Stimulated activated CD8-positive, alpha-beta memory T cell treated with anti-CD3 and anti-CD28 coated beads, Interleukin-12 subunit alpha, Interleukin-12 subunit beta, amount 100 ng/mL, for 4 hours (primary cell): ENCODE results near the gene FEM1B.

Source experiments
- DNase-seq: peaks from one replicate; pipeline ENCODE4 v3.0.0-alpha.2; 2020; ENCODE audit warnings: low read depth

The FEM1B gene

DNA sequence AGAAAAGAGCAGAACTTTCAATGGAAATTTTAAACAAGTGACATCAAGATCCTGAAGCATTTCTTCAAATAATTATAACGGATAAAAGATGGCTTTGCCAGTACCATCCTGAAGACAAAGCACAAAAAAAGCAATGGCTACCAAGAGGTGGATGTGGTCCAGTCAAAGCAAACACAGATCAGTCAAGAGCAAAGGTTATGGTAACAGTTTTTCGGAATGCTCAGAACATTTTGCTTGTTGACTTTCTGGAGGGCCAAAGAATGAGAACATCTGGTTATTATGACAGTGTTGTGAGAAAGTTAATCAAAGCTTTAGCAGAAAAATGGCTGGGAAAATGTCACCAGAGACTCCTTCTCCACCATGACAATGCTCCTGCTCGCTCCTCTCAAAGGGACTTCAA, 31.5 kb downstream of the FEM1B start:
- DNase-seq = no peak

DNA sequence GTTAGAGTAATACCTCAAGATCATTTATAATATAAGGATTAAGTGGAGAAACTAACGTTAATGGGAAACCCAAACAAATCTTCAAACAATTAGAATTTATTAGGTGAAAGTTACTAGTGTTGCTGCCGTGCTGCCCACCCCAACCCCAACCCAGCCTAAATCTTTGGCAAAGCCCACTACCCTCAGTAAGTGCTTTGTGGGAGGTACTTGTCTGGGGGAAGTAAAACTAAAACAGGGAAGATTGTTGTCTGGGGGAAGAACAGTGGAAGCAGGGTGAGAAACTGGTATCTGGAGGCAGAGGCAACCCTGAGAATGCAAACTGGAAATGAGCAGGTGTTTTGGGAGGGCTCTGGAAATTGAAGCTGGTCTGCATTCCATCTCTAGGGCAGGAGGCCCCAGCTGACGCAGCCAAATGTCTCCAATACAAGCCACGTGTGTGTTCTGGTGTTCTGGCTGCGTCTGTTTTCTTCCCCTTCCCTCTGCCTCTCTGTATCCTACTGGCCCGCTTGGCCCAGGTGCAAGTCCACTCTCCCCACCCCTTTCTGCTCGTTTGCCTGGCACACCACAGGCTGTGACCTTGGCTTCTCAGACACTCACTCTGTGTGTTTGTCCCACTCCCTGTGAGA, 32.7 kb downstream of the FEM1B start:
- no peak for DNase-seq

DNA sequence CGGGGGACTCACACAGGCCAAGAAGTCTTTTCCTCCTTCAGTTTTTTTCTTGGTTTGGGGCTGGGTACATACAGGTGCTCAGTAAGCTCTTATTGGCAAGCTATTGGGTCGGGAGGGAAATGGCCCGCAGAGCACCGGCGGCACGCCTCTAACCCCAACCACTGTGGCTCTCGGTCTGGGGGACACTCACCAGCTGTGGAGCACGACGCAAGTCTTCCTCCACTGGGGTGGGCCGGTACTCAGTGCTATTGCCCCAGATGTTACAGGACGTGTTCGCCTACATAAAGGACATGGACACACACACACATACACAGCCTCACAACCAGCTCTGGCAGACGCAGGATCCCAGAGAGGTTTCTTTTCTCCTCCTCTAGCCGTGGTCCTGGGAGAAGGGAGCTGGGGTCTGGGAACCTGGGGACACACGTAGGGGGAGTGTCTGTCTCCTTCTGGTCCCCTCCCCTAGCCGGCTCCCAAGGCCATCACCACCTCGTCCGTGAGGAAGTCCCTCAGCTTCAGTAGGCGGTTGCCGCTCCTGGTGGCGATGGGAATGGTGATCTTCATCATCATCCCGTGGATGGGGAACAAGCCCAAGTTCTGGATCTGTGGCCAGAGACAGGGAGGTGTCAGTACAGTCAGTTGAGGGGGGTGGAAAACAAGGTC, 33.4 kb downstream of the FEM1B start:
- no peak for DNase-seq

DNA sequence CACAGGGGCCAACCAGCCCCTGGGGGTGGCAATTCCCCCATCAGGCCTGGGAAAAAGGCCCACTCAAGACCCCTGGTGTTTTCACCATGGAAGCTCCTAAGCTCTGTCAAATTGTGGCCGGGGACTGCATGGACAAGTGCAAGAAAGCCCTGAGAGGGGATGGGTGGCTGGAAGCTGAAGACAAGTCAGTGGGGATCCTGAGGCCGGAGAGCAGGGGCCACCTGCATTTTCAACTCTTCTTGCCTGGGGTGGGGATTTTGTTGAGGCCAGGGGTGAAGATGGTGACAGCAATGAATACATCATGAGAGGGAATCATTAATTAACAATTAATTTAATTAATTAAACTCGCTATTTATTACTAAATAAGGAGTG, 33.9 kb downstream of the FEM1B start:
- DNase-seq = no peak

DNA sequence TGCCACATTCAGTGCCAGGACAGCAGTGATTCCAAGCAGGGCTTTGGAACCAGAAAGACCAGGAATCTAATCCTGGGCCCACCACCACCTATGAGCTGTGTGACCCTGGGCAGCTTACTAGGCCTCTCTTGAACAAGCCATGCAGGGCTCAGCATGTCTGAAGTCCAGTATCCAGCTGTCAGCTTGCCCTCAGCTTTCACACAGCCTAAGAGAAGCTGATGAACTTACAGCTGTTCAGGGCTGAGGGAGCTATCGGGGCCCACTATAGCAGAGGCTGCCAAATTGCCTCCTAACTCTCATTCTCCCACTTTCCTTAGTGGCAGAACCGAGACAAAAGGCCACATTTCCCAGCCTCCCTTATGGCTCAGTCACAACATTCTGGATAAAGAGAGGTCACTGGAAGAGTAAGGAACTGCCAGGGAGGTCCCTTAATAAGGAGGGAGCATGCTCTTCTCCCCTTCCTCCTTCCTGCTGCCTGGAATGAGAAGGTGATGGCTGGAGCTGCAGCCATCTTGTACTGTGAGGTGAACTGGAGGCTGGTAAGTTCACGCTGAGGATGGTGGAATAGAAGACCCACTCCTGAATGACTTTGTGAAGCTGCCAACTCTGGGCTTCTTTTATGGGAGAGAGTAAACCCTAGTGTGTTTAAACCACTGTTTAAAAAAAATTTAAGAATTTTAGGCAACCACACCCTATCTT, 34.5 kb downstream of the FEM1B start:
- DNase-seq = no peak

DNA sequence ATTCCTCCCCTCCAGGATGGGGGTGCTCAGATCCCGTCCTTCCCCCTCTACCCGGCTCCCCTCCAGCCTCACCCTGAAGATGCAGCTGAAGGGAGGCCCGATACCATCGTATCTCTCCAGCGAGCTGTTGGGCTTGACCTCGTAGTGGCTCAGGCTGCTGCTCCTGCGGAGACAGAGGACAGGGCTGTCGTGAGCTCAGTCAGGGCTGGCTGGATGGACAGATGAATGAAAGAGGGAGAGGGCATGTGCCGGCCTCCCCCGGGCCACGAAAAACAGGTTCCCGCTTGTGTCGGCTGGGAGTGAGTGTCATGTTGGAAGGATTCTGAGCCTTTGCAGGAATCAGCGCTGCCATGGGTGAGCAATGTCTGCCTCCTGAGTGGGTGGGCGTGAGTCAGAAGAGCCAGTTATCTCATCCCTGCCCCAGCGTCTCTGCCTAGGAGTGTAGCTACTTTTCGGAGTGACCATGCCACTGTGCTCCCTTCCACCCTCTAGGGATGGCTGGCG, 35.2 kb downstream of the FEM1B start:
- no peak for DNase-seq

DNA sequence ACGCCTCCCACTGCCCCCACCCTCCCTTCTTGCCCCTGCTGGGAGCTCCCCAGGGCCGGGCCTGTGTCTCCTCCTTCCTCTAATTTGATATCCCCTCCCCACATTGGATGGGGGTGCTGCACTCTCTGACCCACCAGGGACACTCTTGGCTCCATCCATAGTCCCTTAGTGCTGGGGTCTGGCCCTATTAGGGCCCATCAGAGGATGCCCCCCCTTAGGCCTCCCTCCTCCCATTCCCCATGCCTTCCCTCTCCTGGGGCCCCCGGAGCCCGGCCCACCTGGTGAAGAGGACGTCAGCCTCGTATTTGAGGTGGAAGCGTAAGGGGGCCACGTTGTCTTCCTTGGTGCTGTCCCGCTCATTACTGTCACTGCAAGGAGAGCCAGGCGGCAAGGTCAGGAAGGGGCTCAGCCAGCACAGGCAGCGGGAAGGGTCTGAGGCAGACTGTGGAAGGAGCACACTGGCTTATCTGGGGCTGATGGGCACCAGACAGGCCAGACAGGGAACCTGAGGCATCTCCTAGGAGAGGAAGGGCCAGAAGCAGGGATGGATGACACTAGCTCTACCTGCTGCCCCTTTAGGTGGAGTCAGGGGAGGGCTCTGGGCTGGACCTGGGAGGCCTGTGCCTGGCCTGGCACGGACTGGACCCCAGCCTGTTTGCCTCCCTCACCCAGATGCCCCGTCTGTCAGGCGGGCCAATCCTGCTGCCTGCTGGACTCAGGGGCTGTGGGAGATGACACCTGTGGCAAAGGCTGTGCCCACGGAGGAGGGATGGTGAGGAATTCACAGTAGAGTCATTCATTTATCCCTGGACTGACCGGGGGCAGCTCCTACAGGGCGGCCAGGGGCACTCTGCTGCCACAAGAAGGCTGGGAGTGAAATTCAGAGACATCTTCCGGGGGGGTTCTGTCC, 36.2 kb downstream of the FEM1B start:
- DNase-seq = no peak

DNA sequence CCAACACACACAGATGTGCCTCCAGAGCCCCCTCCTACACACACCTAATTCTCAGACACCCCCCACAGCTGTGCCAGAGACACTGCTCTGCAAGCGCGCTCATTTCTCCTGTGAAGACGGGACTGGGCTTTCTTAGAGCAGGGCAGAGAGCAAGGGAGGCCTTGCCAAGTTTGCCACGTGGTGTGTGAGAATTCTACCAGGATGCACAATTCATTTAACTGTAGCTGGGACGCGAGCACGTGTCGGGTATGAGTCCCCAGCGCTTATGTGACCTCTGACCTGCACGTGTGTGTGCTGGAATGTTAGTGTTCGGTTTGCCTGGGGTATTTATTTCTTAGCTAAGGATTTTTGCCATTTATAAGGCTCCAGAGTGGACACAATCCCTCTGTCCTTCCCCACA, 37.0 kb downstream of the FEM1B start:
- no peak for DNase-seq

DNA sequence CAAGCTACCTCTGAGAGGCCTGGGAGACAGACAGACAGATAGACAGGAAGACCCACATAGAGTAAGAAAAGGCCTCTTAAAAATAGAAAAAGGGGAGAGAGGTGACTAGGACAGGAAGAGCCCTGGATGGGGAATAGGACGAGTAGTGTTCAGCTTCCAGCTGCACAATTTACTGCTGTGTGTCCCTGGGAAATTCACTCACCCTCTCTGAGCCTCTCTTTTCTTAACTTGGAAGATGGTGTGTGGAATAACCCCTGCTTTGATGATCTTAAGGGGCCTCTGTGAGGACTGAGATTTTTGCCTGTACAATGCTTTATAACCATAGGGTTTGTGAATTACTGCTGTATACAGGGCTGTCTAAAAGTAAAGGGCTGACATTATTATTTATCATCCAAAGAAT, 37.5 kb downstream of the FEM1B start:
- DNase-seq = no peak

DNA sequence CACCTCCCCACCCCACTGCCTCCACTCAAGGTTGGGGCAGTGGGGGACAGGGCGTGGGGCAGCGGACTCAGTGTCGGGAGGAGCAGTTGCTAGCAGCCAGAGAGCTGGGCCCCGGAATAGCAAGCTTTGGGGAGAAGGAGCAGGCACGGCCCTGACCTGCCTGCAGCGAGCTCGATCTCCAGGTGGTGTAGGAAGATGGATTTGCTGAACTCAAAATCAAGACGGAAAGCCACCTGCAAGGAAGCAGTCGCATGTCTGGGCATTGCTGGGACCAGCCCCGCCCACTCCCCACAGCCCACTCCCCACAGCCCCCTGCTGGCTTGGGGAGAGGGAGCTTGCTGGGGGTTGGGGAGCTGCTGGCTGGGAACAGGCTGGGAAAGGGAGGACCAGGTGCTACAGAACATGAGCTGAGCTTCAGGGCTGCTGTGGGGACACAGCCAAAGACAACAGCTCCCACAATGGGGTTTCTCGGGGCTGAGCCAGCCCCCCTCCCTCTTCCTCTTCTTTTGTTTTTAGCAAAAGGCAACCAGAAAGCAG, 38.0 kb downstream of the FEM1B start:
- DNase-seq = no peak

DNA sequence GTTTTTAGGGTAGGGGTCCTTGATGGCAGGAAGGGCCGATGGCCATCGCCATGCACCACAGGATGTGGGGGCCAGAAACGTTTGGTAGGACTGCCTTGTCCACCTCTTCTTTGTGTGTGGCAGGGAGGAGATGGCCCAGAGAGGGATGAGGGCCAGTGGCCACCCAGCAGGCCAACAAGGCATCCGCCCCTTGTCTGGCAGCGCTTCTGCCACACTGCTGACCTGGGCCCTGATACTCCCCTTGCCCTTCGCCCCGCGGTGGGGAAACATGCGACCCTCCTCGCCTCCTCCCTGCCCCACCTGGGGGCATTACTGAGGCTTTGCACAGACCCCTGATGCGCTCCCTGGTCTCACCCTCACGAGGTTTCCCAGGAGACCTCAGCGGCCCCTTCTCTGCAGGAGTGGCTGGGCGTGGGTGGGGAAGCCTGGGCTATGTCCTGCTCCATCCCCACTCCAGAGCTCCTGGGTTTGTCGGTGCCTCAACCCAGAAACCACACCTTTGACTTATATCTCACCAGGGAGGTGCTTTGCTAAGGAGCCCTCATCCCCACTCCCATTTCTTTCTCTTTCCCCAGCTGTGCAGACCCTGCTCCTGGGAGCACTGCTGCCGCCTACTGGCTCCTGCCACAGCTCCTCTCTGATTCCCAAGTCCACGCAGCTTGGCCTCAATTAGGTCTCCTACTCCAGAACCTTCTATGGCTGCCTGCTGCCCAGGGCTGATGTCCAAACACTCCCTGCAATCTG, 38.7 kb downstream of the FEM1B start:
- no peak for DNase-seq

DNA sequence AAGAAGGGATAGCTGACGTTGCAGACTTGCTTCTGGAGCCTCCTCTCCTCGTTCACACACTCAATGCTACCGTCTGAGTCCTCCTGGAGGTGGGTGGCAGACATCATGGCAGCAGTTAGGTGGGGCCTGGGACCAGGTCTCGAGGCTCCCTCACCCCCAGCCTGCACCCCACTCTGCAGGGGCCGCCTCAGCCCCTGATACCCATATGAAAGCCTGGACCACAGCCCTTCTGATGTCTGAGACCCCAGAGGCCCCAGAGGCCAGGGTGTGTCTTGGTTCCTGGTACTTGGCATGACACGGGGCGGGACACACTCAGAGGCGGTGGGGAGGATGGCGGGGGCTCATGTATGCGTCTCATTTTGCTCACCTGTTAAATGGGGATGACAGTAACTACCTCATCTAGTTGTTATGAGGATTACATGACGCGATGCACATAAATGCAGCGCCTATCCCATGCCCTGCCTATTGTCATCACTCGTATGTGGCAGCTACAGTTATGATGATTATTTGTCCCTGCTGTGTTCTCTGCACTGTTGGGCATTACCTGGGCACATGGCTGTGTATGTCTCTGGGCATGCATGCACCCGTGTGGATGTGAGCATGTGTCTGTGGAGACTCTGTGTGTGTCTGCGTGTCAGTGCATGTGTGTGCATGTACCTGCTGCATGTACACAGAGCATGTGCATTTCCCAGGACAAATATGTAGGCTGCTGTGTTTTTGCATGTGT, 39.9 kb downstream of the FEM1B start:
- DNase-seq = no peak

DNA sequence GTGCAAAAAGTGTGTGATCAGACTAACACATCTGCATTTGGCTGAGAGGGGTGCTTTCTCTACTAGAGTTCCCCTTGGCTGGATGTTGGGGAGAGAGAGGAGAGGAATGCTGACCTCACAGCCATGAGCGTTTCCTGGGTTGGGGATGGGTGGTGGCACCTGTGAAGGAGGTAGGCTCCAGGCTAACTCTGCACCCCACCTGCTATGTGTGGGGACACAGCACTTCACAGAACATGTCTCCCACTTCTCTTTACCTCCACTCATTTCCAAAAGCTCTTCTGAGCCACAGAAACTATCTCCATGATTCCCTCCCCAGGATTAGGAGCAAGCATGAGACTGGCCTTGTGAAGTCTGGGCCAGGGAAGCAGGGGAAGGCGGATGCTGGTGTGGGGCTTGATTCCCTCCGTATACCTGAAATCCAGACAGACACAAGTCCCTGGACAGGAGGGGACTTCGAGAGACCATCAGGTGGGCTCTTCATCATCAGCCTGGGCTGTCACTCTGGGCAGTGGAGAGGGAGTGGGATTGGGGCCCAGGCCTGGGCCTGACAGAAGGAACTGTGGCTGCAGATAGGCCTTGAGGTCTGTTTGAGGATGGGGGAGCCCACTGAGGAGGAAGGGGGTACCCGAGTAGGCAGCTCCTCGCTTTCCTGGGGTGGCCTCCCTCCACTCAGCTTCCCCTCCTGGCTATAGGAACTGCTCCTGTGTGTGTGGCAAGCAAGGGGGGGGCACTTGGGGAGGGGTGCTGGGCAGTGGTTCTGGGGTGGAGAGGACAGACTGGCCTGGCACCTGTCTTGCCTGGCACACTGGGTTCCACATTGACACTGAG, 40.7 kb downstream of the FEM1B start:
- DNase-seq = no peak

DNA sequence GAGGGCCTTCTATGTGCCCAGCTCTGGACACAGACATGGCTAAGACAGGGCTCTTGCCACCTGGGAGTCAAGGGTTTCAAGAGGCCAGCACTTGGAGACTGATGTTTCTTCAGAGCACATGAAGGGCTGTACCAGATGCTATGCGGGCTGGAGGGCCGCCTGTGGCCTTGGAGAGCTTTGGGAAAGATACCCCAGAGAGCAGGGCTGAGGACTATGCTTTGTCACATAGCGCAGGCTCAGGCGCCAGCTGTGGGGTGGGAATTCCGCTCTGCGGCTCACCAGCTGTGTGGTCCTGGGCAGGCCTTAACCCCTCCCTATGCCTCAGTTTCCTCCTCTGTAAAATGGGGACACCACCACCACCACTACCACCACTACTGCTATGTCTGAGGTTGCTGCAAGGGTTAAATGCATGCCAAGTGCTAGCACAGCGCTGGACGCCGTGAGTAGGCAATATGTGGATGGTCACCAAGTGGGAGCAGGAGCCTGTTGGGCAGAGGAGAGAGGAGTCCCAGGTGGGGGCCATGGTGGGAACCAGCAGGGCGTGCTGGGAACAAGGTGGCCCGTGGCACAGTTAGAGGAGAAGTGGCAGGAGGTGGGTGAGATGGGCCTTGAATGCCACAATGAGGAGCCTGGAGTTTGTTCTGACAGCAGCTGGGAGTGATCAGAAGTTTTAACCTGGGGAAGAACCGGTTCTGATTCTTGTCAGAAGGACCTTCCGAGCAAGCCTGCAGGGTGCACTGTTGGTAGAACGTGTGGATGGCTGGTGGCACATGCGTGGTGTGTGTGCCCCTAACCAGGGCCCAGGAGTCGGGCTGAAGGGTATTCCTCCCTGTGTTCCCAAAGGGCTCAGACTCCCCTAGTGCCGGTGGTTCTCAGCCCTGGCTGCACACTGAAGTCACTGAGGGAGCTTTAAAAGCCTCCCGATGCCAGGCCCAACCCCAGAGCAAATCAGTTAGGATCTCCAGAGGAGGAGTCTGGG, 41.7 kb downstream of the FEM1B start:
- DNase-seq = no peak

DNA sequence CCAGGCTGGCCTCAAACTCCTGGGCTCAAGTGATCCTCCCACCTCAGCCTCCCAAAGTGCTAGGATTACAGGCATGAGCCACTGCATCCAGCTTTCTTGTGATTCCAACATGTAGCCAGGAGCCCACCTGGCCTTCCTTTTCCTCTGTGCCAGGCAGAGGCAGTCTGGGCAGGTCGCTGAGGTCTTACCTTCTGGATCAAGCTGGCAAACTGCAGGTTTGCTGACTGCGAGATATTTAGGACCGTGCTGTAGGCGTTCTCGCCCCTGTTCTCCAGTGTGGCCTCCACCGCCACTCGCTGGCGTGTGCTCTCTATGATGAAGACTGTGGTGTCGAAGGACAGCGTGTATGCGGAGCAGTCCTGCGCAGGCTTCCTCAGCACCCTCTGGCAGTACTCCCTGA, 42.5 kb downstream of the FEM1B start:
- no peak for DNase-seq

DNA sequence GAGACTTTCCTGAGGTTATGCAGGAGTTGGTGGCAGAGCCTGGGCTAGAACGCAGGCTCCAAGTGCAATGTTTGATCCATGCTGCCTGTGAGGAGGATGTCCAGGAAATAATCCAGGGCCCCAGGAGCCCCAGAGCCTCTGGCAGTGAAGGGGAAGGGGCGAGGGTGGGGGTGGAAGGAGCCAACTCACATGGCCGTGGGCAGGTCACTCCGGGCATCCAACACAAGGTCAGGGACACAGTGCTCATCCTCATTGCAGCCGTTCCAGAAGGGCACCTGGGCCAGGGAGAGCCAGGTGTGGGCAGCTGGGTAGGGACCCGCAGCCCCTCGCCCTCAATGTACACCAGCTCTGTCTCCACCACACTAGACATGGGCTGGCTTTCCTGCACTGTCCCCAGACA, 43.7 kb downstream of the FEM1B start:
- DNase-seq = no peak

DNA sequence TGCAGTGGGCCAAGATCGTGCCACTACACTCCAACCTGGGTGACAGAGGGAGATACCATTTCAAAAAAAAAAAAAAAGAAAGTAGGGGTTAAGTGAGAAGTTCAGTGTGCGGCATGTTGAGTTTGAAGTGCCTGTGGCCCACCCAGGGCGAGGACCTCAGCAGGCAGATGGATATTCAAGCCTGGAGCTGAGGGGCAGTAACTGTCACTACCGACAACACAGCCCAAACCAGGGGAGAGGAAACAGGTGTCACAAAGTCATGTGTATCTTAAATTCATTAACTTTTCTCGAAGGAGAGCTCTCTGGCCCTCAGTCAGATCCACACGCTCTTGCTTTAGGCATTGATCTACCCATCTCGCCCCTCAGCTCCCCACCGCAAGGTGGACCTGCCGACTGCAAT, 45.3 kb downstream of the FEM1B start:
- no peak for DNase-seq

DNA sequence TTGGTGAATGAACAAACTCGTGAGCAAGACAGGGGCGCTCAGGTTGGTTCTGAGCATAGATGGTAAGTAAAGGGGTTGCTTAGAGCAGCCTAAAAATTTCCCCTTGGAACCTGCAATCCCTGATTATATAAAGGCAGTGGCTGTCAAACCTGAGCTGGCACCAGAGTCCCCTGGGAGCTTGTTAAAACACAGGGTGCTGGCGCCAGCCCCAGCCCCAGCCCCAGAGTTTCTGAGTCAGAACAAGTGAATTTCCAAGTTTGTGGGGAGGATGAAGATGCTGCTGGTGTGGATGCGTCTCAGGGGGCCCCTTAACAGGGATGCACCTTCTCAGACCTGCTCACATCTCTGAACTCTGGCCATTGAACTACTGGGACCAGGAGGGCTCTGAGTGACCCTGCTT, 48.2 kb downstream of the FEM1B start:
- DNase-seq = no peak
